Cardiac fibroblast (primary cell): ENCODE results near the gene CD14.
A peak's percentile ranks its signal among the peaks of the same experiment; 100 is the strongest.

Source experiments
- DNase-seq, 2 donors: peaks; one replicate each; pipeline versions ENCODE4 v3.0.0 to v3.0.0-alpha.2; 2010; ENCODE audit warnings: low read depth in 2 of 2
- H3K4me3 ChIP-seq, 2 donors: replicated peaks in 1 of 2; 1 replicate in 1 of 2; 2 replicates in 1 of 2; pipeline ENCODE4 v1.5.1; 2011; ENCODE audit warnings: low read depth in 2 of 2, low read length in 2 of 2, mild to moderate bottlenecking in 2 of 2, moderate library complexity in 1 of 2
- TF ChIP-seq, protein P1 (sequence below): IDR thresholded peaks from one replicate; pipeline ENCODE4 v1.5.1; 2011; ENCODE audit warnings: low read depth, mild to moderate bottlenecking, low read length, inconsistent platforms

The CD14 gene

DNA sequence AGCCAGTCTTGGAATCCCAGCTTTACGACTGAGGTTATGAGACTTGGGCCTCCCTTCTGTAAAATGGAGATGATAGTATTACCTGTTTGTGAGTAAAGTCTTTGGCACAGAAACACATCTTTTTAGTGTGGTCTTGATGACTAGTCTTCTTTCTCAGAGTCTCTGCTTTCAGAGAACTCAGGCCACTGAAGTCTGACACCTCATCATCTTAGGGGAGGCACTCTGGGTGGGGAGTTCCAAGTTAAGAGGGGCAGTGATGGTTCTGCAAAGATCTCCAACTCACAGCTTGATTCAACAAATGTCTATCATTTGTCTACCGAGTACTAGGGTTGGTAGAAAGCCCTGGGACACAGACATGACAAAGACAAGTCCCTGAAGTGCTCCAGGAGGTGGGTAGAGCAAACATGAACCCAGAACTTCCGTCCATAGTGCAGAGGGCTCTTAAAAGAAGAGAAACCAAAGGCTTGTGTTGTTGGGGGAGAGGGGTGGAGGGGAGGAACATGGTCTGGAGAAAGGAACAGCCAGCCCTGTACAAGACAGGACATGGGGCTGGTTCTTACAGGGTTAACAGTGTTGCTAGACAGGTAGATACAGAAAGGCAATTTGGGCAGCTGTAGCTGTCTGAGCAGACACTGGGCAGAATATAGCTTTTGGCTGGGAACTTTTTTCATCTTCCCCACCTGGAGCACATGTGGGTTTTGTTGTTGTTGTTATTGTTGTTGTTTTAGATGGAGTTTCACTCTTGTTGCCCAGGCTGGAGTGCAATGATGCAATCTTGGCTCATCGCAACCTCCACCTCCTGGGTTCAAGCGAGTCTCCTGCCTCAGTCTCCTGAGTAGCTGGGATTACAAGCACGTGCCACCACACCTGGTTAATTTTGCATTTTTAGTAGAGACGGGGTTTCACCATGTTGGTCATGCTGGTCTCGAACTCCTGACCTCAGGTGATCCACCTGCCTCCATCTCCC is 2.6 kb upstream of the CD14 start:
- TF ChIP-seq, protein P1, sequence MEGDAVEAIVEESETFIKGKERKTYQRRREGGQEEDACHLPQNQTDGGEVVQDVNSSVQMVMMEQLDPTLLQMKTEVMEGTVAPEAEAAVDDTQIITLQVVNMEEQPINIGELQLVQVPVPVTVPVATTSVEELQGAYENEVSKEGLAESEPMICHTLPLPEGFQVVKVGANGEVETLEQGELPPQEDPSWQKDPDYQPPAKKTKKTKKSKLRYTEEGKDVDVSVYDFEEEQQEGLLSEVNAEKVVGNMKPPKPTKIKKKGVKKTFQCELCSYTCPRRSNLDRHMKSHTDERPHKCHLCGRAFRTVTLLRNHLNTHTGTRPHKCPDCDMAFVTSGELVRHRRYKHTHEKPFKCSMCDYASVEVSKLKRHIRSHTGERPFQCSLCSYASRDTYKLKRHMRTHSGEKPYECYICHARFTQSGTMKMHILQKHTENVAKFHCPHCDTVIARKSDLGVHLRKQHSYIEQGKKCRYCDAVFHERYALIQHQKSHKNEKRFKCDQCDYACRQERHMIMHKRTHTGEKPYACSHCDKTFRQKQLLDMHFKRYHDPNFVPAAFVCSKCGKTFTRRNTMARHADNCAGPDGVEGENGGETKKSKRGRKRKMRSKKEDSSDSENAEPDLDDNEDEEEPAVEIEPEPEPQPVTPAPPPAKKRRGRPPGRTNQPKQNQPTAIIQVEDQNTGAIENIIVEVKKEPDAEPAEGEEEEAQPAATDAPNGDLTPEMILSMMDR = no peak
- DNase-seq = no peak
- no peak overlapping the region for H3K4me3 ChIP-seq

DNA sequence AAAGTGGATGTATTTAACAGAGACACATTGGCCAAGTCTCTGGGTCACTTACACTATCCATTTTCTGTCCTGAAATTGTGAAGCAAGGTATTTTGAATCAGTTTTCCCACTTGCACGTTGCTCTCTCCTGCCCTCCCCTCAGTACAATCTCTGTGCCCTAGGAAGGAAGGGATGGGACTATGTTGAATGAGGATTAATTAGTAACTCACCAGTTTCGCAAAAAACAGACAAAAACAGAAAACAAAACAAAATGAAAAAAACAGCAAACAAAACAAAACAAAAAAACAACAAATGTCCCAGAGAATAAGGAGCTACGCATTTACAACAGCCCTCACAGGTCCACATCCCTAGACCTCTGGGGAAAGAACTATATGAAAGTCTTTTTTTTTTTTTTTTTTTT is 1.1 kb upstream of the CD14 start:
- no peak for DNase-seq
- TF ChIP-seq, protein P1 = no peak

DNA sequence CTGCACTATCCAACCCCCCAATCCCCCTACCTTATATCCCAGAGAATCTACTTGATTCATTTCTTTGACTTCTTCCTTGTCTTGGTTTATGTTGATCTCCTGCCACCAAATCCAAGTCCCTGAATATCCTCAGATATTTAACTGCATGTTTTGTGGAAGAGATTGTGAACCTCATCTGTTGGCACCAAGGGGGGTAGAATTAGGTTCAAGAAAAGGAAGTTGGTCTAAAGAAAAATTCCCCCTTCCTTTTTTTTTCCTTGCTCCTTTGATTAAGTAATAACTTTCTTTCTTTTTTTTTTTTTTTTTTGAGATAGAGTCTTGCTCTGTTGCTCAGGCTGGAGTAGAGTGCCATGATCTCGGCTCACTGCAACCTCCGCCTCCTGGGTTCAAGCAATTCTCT is 526 bp upstream of the CD14 start:
- TF ChIP-seq, protein P1 = no peak
- no peak overlapping the region for H3K4me3 ChIP-seq
- no peak for DNase-seq

More for the DNA sequence above, 1.1 kb upstream of the CD14 start:
- H3K4me3 ChIP-seq = no peak overlapping the region

DNA sequence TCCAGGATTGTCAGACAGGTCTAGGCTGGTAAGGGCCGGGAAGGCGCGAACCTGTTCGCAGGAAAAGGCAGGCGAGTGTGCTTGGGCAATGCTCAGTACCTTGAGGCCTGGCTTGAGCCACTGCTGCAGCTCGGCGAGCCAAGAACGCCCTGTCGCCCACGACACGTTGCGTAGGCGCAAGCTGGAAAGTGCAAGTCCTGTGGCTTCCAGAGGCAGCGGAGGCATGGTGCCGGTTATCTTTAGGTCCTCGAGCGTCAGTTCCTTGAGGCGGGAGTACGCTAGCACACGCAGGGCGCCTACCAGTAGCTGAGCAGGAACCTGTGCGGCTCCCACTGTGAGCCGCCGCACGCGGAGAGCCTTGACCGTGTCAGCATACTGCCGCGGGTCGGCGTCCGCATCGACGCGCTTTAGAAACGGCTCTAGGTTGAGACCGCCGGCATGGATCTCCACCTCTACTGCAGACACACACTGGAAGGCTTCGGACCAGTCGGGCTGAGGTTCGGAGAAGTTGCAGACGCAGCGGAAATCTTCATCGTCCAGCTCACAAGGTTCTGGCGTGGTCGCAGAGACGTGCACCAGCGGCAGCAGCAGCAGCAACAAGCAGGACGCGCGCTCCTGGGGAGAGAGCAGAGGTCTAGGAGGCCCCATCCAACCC is 482 bp downstream of the CD14 start:
- TF ChIP-seq, protein P1 = peak; percentile 4
- DNase-seq = peak; percentile 43 to 77
- H3K4me3 ChIP-seq = peak overlapping the region; percentile 40 to 48

DNA sequence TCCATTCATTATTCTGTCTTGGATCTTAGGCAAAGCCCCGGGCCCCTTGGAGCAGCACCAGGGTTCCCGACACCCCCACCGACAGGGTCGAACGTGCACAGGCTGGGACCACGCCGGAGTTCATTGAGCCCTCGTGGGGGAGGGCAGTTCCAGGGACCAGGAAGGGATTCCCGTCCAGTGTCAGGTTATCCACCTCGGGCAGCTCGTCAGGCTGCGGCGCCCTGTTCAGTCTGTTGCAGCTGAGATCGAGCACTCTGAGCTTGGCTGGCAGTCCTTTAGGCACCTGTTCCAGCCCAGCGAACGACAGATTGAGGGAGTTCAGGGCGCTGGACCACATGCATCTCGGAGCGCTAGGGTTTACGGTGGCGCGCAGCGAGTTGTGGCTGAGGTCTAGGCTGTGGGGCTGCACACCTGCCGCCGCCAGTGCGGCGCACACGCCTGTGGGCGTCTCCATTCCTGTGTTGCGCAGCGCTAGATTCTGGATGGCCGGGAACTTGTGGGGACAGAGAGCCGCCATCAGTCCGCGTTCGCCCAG is 1.1 kb downstream of the CD14 start:
- no peak for DNase-seq
- TF ChIP-seq, protein P1 = no peak
- peak overlapping the region; percentile 40 to 48 for H3K4me3 ChIP-seq

DNA sequence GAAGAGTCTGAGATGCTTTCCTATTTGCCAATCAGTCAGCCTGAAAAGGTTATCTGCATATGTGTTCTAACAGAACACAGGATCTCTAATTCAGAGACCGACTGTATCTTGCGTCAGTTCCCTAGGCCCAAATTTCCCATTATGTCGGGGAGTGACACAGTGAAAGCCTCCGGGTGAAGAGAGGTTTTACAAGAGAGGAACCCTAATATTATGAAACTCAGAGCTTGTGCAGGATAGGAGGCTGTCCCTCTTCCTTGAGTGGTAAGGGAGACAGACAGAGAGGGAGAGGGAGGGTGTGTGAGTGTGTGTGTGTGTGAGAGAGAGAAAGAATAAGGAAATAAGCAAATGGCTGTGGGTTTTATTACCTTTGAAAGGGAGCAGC is 1.9 kb downstream of the CD14 start:
- no peak overlapping the region for H3K4me3 ChIP-seq
- TF ChIP-seq, protein P1 = no peak
- no peak for DNase-seq
